ENCODE results near the gene NHS. TPM values are rescaled to one million over a fixed set of nuclear protein-coding genes. Genes with fewer than 3 reads are reported as not detected.

The NHS gene
- total RNA-seq, 2 donors from 2014 or later, result under 0.01 to 1.3 TPM

GRCh38 chrX:17495052-17495451 lies 120.1 kb downstream of the NHS start:
- H3K36me3 ChIP-seq (replicated peaks in 1 of 2; ENCODE audit: insufficient read depth in 1 of 2, low read depth in 2 of 2), result no peaks in the 10 kb centered on the region
- peaks cover 5% of the 10 kb centered on the region for H3K4me1 ChIP-seq
- no peak overlapping the region for H3K27ac ChIP-seq
- 48 to 59% methylated on average over 2 of the region's 2 CpGs for WGBS, 2 donors
- no peaks in the 10 kb centered on the region for H3K9me3 ChIP-seq
- ATAC-seq, result no peak
- no peaks in the 10 kb centered on the region for H3K27me3 ChIP-seq
- no peak overlapping the region for H3K4me3 ChIP-seq
- intact Hi-C loops (cut with DNase I), result no loop called here
- no peak for TF ChIP-seq CTCF (IDR thresholded peaks at IDR 0.05)
- TF ChIP-seq POLR2A (IDR thresholded peaks at IDR 0.05), result no peak
- no peak for DNase-seq

- H3K27me3 ChIP-seq, result no peaks in the 10 kb centered on the region
- H3K4me3 ChIP-seq, result no peak overlapping the region
- TF ChIP-seq POLR2A (IDR thresholded peaks at IDR 0.05) (no peak), CTCF (IDR thresholded peaks at IDR 0.05) (no peak)
- DNase-seq (peak; percentile 18 to 45 (median 37)), ATAC-seq (peak; percentile 55)
- H3K4me1 ChIP-seq, result peaks cover 5% of the 10 kb centered on the region
- H3K9me3 ChIP-seq, result no peaks in the 10 kb centered on the region
- no peak overlapping the region for H3K27ac ChIP-seq
- 10 to 15% methylated on average over 1 of the region's 1 CpG for WGBS, 2 donors
- intact Hi-C loops (cut with DNase I), result no loop called here
- H3K36me3 ChIP-seq (replicated peaks in 1 of 2; ENCODE audit: insufficient read depth in 1 of 2, low read depth in 2 of 2), result no peaks in the 10 kb centered on the region
These were observed 121.4 kb downstream of the NHS start for GRCh38 chrX:17496407-17496806.

- ATAC-seq (no peak), DNase-seq (no peak)
- intact Hi-C loops (cut with DNase I), result no loop called here
- H3K9me3 ChIP-seq, result no peaks in the 10 kb centered on the region
- no peaks in the 10 kb centered on the region for H3K27me3 ChIP-seq
- no peaks in the 10 kb centered on the region for H3K36me3 ChIP-seq (replicated peaks in 1 of 2; ENCODE audit: insufficient read depth in 1 of 2, low read depth in 2 of 2)
- TF ChIP-seq POLR2A (IDR thresholded peaks at IDR 0.05), result no peak
- TF ChIP-seq CTCF (IDR thresholded peaks at IDR 0.05), result no peak
- no peak overlapping the region for H3K4me3 ChIP-seq
- H3K4me1 ChIP-seq, result peaks cover 5% of the 10 kb centered on the region
- WGBS, 2 donors, result 46 to 48% methylated on average over 2 of the region's 2 CpGs
- no peak overlapping the region for H3K27ac ChIP-seq
These were observed 122.2 kb downstream of the NHS start for GRCh38 chrX:17497193-17497592.

- Histone ChIP-seq H3K36me3 (replicated peaks in 1 of 2; ENCODE audit: insufficient read depth in 1 of 2, low read depth in 2 of 2) (no peaks in the 10 kb centered on the region), H3K27ac (no peak overlapping the region), H3K9me3 (no peaks in the 10 kb centered on the region), H3K4me3 (no peak overlapping the region), H3K4me1 (peaks cover 5% of the 10 kb centered on the region), H3K27me3 (no peaks in the 10 kb centered on the region)
- DNase-seq (no peak), ATAC-seq (no peak)
- intact Hi-C loops (cut with DNase I), result no loop called here
- TF ChIP-seq CTCF (IDR thresholded peaks at IDR 0.05), result no peak
- TF ChIP-seq POLR2A (IDR thresholded peaks at IDR 0.05), result no peak
- WGBS, 2 donors, result 88 to 90% methylated on average over 3 to 4 of the region's 5 CpGs
These were observed 124.5 kb downstream of the NHS start for GRCh38 chrX:17499512-17499911.

- TF ChIP-seq POLR2A (IDR thresholded peaks at IDR 0.05), result no peak
- no peak overlapping the region for H3K4me3 ChIP-seq
- peaks cover 5% of the 10 kb centered on the region for H3K4me1 ChIP-seq
- DNase-seq (peak in 1 of 4 donors; percentile 3), ATAC-seq (no peak)
- no peaks in the 10 kb centered on the region for H3K27me3 ChIP-seq
- H3K9me3 ChIP-seq, result no peaks in the 10 kb centered on the region
- H3K36me3 ChIP-seq (replicated peaks in 1 of 2; ENCODE audit: insufficient read depth in 1 of 2, low read depth in 2 of 2), result no peaks in the 10 kb centered on the region
- intact Hi-C loops (cut with DNase I), result no loop called here
- 9 to 22% methylated on average over 2 of the region's 2 CpGs for WGBS, 2 donors
- H3K27ac ChIP-seq, result no peak overlapping the region
These were observed 125.2 kb downstream of the NHS start for GRCh38 chrX:17500145-17500579.

Measured in body of pancreas (tissue), 4 donors.